AG09319 (cell line): ENCODE results near the gene PRSS36.

Experiments
- DNase-seq: peaks from one replicate; pipeline ENCODE4 v3.0.0-alpha.2; 2010; ENCODE audit warnings: low read depth; ENCODE audit errors: extremely low read depth
- TF ChIP-seq, protein P1 (sequence below): IDR thresholded peaks from 2 replicates; pipeline ENCODE4 v1.5.1; 2011; ENCODE audit warnings: low read depth, mild to moderate bottlenecking, inconsistent platforms, low read length, moderate library complexity

PRSS36 gene

DNA sequence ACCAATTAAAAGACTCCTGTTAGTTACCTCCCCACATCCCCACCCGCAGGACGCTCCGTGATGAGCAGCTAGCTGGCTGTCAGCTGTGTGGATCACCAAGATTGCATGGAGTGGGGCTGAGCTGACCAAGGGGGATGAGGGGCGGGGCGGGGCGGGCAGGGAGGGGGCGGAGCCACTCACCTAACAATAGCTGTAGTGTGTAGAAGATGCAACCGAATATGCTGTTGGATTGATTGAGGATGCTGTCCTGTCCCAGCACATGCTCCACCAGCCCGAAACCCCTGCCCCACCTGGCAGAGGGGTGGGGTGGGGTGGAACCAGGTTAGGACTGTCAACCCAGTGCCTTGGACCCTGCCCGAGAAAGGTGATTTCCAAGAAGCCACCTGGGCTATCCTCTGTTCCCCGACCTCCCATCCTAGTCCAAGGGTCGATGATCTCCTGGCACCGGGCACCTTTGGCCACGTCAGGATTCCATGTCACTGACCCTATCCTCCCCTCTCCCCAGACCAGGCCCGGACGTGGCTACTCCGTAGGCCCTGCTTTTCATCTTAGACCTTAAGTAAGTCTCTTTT is 56.6 kb downstream of the PRSS36 start:
- DNase-seq: no peak
- TF ChIP-seq, protein P1, sequence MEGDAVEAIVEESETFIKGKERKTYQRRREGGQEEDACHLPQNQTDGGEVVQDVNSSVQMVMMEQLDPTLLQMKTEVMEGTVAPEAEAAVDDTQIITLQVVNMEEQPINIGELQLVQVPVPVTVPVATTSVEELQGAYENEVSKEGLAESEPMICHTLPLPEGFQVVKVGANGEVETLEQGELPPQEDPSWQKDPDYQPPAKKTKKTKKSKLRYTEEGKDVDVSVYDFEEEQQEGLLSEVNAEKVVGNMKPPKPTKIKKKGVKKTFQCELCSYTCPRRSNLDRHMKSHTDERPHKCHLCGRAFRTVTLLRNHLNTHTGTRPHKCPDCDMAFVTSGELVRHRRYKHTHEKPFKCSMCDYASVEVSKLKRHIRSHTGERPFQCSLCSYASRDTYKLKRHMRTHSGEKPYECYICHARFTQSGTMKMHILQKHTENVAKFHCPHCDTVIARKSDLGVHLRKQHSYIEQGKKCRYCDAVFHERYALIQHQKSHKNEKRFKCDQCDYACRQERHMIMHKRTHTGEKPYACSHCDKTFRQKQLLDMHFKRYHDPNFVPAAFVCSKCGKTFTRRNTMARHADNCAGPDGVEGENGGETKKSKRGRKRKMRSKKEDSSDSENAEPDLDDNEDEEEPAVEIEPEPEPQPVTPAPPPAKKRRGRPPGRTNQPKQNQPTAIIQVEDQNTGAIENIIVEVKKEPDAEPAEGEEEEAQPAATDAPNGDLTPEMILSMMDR: no peak

DNA sequence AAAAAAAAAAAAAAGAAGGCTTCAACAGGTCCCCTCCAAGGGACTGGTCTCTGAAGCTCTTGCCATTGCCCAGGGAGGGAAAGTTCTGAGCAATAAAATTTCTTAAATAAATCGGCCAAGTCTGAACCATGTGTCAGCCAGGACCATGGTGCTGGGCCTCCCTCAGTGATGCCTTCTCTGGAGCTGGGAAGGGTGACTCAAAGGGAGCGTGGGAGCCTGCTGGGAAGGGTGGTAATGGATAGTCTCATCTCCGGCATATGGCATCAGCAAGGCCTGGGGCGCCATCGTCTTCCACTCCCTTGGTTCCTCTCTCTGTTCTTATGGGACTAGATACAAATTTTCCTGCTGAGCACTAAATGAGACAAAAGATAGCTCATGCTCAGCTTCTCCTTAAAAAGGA is 57.5 kb downstream of the PRSS36 start:
- no peak for DNase-seq
- TF ChIP-seq, protein P1: no peak

DNA sequence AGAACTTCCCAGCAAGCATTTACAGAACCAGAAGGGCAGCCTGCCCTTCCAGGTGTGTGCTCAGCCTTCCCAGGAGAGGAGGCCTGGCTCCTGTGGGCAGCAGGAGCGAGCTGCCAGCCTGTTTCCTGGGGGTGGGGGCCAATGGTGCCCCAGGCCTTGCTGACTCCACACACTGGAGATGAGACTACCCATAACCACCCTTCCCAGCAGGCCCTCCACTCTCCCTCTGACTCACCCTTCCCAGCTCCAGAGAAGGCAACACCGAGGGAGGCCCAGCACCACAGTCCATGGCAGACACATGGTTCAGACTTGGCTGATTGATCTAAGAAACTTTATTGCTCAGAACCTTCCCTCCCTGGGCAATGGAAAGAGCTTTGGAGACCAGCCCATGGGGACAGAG is 59.3 kb downstream of the PRSS36 start:
- DNase-seq: no peak
- TF ChIP-seq, protein P1: no peak

DNA sequence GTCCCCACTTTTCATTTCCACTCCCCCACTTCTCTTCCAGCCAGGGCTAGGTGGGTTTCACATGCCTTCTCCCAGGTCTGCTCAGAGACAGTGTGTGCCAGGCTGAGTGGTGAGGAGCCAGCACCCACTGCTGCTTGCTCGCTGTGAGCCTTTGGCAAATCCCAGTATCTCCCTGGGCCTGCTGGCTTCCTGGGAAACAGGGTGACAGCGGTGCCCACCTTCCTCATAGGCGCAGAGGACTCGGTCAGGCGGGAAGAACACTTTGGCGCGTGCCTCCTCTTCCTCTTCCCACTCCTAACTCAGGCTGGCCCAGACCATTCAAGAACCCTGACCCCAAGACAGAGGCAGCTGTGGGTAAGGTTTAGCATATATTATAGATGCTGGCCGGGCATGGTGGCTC is 60.7 kb downstream of the PRSS36 start:
- no peak for DNase-seq
- TF ChIP-seq, protein P1: no peak
